Endothelial cell (in vitro differentiated cells): ENCODE measurements around the gene TMEM74B. TPM values are rescaled to one million over a fixed set of nuclear protein-coding genes. Genes with fewer than 3 reads are reported as not detected.
A peak's percentile ranks its signal among the peaks of the same experiment; 100 is the strongest.

ENCODE experiments used
- DNase-seq: peaks from one replicate; pipeline ENCODE4 v3.0.0; 2021; ENCODE audit warnings: low spot score
- H3K27ac Mint-ChIP-seq: one replicate; pipeline ENCODE4 v1.8.0; 2021; ENCODE audit warnings: mixed read lengths, inconsistent platforms; ENCODE audit not compliant: unreplicated experiment
- H3K27me3 Mint-ChIP-seq: one replicate; pipeline ENCODE4 v1.8.0; 2021; ENCODE audit warnings: mild to moderate bottlenecking, moderate library complexity, mixed read lengths, inconsistent platforms; ENCODE audit not compliant: unreplicated experiment
- H3K36me3 Mint-ChIP-seq: one replicate; pipeline ENCODE4 v1.8.0; 2021; ENCODE audit warnings: mild to moderate bottlenecking, low read depth, mixed read lengths, inconsistent platforms; ENCODE audit not compliant: unreplicated experiment
- H3K4me1 Mint-ChIP-seq: one replicate; pipeline ENCODE4 v1.8.0; 2021; ENCODE audit warnings: mild to moderate bottlenecking, mixed read lengths, inconsistent platforms; ENCODE audit not compliant: unreplicated experiment
- H3K4me3 Mint-ChIP-seq: one replicate; pipeline ENCODE4 v1.8.0; 2021; ENCODE audit warnings: mild to moderate bottlenecking, mixed read lengths, inconsistent platforms; ENCODE audit not compliant: unreplicated experiment
- H3K9me3 Mint-ChIP-seq: one replicate; pipeline ENCODE4 v1.8.0; 2021; ENCODE audit warnings: mixed read lengths, inconsistent platforms; ENCODE audit not compliant: unreplicated experiment
- total RNA-seq: library from RNA; stranded (reverse); fragmentation: NEBNext Ultra II Directional; extraction: Animal tissue kit (Norgen Biotek cat#: 25700); gene quantifications from one replicate; pipeline ENCODE4 v1.2.1, GENCODE V29; 2021; ENCODE audit not compliant: unreplicated experiment
- TF ChIP-seq, protein P1 (sequence below): fragments of 200-600 bp; sonication (generic); IDR thresholded peaks from one replicate; pipeline ENCODE4 v1.5.0; 2021; ENCODE audit warnings: antibody characterized with exemption; ENCODE audit not compliant: unreplicated experiment

TMEM74B gene
- total RNA-seq, 1 donor from 2014 or later, result 35.4 TPM

GRCh38 chr20:1160991-1161390, 23.8 kb downstream of the TMEM74B start:
- no peak for DNase-seq
- H3K36me3 Mint-ChIP-seq, result peaks cover 50% of the 10 kb centered on the region
- H3K4me3 Mint-ChIP-seq, result no peak overlapping the region
- H3K4me1 Mint-ChIP-seq, result peaks cover 13% of the 10 kb centered on the region
- peaks cover 2% of the 10 kb centered on the region for H3K27me3 Mint-ChIP-seq
- TF ChIP-seq, protein P1, sequence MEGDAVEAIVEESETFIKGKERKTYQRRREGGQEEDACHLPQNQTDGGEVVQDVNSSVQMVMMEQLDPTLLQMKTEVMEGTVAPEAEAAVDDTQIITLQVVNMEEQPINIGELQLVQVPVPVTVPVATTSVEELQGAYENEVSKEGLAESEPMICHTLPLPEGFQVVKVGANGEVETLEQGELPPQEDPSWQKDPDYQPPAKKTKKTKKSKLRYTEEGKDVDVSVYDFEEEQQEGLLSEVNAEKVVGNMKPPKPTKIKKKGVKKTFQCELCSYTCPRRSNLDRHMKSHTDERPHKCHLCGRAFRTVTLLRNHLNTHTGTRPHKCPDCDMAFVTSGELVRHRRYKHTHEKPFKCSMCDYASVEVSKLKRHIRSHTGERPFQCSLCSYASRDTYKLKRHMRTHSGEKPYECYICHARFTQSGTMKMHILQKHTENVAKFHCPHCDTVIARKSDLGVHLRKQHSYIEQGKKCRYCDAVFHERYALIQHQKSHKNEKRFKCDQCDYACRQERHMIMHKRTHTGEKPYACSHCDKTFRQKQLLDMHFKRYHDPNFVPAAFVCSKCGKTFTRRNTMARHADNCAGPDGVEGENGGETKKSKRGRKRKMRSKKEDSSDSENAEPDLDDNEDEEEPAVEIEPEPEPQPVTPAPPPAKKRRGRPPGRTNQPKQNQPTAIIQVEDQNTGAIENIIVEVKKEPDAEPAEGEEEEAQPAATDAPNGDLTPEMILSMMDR, result no peak
- H3K27ac Mint-ChIP-seq, result no peak overlapping the region
- H3K9me3 Mint-ChIP-seq, result no peaks in the 10 kb centered on the region

- no peak overlapping the region for H3K27ac Mint-ChIP-seq
- no peaks in the 10 kb centered on the region for H3K9me3 Mint-ChIP-seq
- DNase-seq, result no peak
- peaks cover 3% of the 10 kb centered on the region for H3K27me3 Mint-ChIP-seq
- H3K4me3 Mint-ChIP-seq, result no peak overlapping the region
- peaks cover 13% of the 10 kb centered on the region for H3K4me1 Mint-ChIP-seq
- TF ChIP-seq, protein P1, result no peak
- peaks cover 50% of the 10 kb centered on the region for H3K36me3 Mint-ChIP-seq
Observed at GRCh38 chr20:1160496-1160895, 24.3 kb downstream of the TMEM74B start.

GRCh38 chr20:1155342-1155741, 29.4 kb downstream of the TMEM74B start:
- TF ChIP-seq, protein P1, result no peak
- H3K27me3 Mint-ChIP-seq, result peaks cover 3% of the 10 kb centered on the region
- no peak for DNase-seq
- peaks cover 34% of the 10 kb centered on the region for H3K4me1 Mint-ChIP-seq
- H3K4me3 Mint-ChIP-seq, result peak overlapping the region; percentile 14
- H3K9me3 Mint-ChIP-seq, result no peaks in the 10 kb centered on the region
- peaks cover 34% of the 10 kb centered on the region for H3K36me3 Mint-ChIP-seq
- peak overlapping the region; percentile 28 for H3K27ac Mint-ChIP-seq

DNA sequence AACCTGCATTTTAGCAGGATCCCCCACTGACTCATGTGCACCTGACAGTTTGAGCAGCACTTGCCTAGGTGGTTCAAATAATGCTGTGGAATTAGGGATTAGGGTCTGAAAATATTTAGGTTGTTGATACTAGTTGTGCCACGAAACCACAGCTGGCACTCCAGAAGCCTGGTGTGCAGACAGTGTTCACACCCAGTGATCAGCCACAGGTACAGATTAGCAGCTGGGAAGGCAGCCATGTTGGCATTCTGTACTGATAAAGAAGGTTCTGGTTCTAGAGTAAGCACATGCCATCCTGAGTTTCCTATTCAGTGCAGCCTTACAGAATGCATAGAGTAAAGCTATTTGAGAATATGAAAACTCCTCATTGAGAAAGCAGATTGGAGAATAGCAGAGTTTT, 30.1 kb downstream of the TMEM74B start:
- Mint-ChIP-seq H3K9me3 (no peaks in the 10 kb centered on the region), H3K4me3 (no peak overlapping the region), H3K27me3 (peaks cover 3% of the 10 kb centered on the region), H3K27ac (peak overlapping the region; percentile 28), H3K4me1 (peaks cover 34% of the 10 kb centered on the region), H3K36me3 (peaks cover 34% of the 10 kb centered on the region)
- DNase-seq, result no peak
- TF ChIP-seq, protein P1, result no peak

DNA sequence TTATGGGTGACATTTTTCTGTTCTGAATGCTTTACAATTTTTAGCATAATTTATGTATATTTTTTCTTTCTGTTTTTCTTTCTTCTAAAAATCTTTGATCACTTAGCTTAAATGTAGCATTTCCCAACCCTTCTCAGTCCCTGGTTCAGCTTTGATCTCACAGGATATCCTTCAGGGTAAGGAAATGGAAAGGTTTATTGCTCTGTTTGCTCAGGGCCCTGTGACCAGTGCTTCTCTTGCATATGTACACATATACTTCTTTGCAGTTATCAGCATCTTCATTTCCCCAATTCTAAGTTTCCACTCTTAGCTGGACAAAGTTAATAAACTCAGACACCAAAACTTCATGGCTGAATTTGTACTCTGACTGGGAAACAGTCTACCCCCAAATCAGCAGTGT, 30.6 kb downstream of the TMEM74B start:
- TF ChIP-seq, protein P1, result no peak
- Mint-ChIP-seq H3K4me3 (no peak overlapping the region), H3K4me1 (peaks cover 34% of the 10 kb centered on the region), H3K36me3 (peaks cover 34% of the 10 kb centered on the region), H3K27me3 (peaks cover 3% of the 10 kb centered on the region), H3K9me3 (no peaks in the 10 kb centered on the region), H3K27ac (no peak overlapping the region)
- DNase-seq, result no peak
